Measurements from ENCODE around the gene ABCB8.

Gene ABCB8

GRCh38 chr7:151028131-151028947 lies at the start of gene ABCB8 (continued):
- TF ChIP-seq, protein P1, sequence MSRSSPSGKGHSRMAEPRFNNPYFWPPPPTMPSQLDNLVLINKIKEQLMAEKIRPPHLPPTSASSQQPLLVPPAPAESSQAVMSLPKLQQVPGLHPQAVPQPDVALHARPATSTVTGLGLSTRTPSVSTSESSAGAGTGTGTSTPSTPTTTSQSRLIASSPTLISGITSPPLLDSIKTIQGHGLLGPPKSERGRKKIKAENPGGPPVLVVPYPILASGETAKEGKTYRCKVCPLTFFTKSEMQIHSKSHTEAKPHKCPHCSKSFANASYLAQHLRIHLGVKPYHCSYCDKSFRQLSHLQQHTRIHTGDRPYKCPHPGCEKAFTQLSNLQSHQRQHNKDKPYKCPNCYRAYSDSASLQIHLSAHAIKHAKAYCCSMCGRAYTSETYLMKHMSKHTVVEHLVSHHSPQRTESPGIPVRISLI (tag by site-specific recombination; IDR thresholded peaks at IDR 0.05) = no peak
- TF ChIP-seq ZNF585B (tag by site-specific recombination; IDR thresholded peaks at IDR 0.05) = no peak
- TF ChIP-seq TCF7L2 (IDR thresholded peaks at IDR 0.05; ENCODE audit: borderline replicate concordance, low read depth, low read length) = no peak
- TF ChIP-seq, protein P2, sequence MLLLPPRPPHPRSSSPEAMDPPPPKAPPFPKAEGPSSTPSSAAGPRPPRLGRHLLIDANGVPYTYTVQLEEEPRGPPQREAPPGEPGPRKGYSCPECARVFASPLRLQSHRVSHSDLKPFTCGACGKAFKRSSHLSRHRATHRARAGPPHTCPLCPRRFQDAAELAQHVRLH (tag by site-specific recombination; IDR thresholded peaks at IDR 0.05) = no peak; the same call in 1 of the 2 replicates
- TF ChIP-seq ZNF292 (tag by site-specific recombination; IDR thresholded peaks at IDR 0.05; ENCODE audit: borderline replicate concordance, low read depth) = no peak
- TF ChIP-seq, protein P3, sequence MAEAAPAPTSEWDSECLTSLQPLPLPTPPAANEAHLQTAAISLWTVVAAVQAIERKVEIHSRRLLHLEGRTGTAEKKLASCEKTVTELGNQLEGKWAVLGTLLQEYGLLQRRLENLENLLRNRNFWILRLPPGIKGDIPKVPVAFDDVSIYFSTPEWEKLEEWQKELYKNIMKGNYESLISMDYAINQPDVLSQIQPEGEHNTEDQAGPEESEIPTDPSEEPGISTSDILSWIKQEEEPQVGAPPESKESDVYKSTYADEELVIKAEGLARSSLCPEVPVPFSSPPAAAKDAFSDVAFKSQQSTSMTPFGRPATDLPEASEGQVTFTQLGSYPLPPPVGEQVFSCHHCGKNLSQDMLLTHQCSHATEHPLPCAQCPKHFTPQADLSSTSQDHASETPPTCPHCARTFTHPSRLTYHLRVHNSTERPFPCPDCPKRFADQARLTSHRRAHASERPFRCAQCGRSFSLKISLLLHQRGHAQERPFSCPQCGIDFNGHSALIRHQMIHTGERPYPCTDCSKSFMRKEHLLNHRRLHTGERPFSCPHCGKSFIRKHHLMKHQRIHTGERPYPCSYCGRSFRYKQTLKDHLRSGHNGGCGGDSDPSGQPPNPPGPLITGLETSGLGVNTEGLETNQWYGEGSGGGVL (tag by site-specific recombination; IDR thresholded peaks at IDR 0.05) = no peak
- TF ChIP-seq ZFP41 (tag by site-specific recombination; IDR thresholded peaks at IDR 0.05; ENCODE audit: borderline replicate concordance) = no peak
- no peak for TF ChIP-seq ZNF777 (tag by site-specific recombination; IDR thresholded peaks at IDR 0.05; ENCODE audit: borderline replicate concordance)
- TF ChIP-seq, protein P4, sequence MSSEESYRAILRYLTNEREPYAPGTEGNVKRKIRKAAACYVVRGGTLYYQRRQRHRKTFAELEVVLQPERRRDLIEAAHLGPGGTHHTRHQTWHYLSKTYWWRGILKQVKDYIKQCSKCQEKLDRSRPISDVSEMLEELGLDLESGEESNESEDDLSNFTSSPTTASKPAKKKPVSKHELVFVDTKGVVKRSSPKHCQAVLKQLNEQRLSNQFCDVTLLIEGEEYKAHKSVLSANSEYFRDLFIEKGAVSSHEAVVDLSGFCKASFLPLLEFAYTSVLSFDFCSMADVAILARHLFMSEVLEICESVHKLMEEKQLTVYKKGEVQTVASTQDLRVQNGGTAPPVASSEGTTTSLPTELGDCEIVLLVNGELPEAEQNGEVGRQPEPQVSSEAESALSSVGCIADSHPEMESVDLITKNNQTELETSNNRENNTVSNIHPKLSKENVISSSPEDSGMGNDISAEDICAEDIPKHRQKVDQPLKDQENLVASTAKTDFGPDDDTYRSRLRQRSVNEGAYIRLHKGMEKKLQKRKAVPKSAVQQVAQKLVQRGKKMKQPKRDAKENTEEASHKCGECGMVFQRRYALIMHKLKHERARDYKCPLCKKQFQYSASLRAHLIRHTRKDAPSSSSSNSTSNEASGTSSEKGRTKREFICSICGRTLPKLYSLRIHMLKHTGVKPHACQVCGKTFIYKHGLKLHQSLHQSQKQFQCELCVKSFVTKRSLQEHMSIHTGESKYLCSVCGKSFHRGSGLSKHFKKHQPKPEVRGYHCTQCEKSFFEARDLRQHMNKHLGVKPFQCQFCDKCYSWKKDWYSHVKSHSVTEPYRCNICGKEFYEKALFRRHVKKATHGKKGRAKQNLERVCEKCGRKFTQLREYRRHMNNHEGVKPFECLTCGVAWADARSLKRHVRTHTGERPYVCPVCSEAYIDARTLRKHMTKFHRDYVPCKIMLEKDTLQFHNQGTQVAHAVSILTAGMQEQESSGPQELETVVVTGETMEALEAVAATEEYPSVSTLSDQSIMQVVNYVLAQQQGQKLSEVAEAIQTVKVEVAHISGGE (tag by site-specific recombination; conservative IDR thresholded peaks at IDR 0.05; ENCODE audit: low read depth) = peak; percentile 20
- TF ChIP-seq ZNF324 (tag by site-specific recombination; IDR thresholded peaks at IDR 0.05) = peak; percentile 81; the same call in 1 of the 2 replicates
- TF ChIP-seq ZNF2 (tag by site-specific recombination; IDR thresholded peaks at IDR 0.05) = 0 out of 2 replicates have a peak, but pooled peaks have one; percentile 33
- TF ChIP-seq ZFHX2 (tag by site-specific recombination; conservative IDR thresholded peaks at IDR 0.05) = 0 out of 2 replicates have a peak, but pooled peaks have one; percentile 16
- peak; percentile 83 for TF ChIP-seq KLF8 (tag by site-specific recombination; IDR thresholded peaks at IDR 0.05)
- no peak for TF ChIP-seq ZNF473 (tag by site-specific recombination; IDR thresholded peaks at IDR 0.05)
- TF ChIP-seq ZSCAN30 (tag by site-specific recombination; IDR thresholded peaks at IDR 0.05) = peak; percentile 85
- no peak for TF ChIP-seq ZNF404 (tag by site-specific recombination; IDR thresholded peaks at IDR 0.05)
- TF ChIP-seq ZEB2 (tag by site-specific recombination; IDR thresholded peaks at IDR 0.05) = peak; percentile 76
- no peak for TF ChIP-seq ZNF416 (tag by site-specific recombination; IDR thresholded peaks at IDR 0.05)
- TF ChIP-seq, protein P5, sequence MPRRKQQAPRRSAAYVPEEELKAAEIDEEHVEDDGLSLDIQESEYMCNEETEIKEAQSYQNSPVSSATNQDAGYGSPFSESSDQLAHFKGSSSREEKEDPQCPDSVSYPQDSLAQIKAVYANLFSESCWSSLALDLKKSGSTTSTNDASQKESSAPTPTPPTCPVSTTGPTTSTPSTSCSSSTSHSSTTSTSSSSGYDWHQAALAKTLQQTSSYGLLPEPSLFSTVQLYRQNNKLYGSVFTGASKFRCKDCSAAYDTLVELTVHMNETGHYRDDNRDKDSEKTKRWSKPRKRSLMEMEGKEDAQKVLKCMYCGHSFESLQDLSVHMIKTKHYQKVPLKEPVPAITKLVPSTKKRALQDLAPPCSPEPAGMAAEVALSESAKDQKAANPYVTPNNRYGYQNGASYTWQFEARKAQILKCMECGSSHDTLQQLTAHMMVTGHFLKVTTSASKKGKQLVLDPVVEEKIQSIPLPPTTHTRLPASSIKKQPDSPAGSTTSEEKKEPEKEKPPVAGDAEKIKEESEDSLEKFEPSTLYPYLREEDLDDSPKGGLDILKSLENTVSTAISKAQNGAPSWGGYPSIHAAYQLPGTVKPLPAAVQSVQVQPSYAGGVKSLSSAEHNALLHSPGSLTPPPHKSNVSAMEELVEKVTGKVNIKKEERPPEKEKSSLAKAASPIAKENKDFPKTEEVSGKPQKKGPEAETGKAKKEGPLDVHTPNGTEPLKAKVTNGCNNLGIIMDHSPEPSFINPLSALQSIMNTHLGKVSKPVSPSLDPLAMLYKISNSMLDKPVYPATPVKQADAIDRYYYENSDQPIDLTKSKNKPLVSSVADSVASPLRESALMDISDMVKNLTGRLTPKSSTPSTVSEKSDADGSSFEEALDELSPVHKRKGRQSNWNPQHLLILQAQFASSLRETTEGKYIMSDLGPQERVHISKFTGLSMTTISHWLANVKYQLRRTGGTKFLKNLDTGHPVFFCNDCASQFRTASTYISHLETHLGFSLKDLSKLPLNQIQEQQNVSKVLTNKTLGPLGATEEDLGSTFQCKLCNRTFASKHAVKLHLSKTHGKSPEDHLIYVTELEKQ (tag by site-specific recombination; IDR thresholded peaks at IDR 0.05; ENCODE audit: borderline replicate concordance) = peak; percentile 64; the same call in 1 of the 2 replicates
- peak; percentile 61; the same call in 1 of the 2 replicates for TF ChIP-seq ZNF692 (tag by site-specific recombination; IDR thresholded peaks at IDR 0.05)
- TF ChIP-seq AEBP2 (tag by site-specific recombination; IDR thresholded peaks at IDR 0.05; ENCODE audit: borderline replicate concordance) = no peak
- TF ChIP-seq ZNF654 (tag by site-specific recombination; IDR thresholded peaks at IDR 0.05; ENCODE audit: low read depth) = peak; percentile 44
- no peak for TF ChIP-seq MYNN (tag by site-specific recombination; IDR thresholded peaks at IDR 0.05; ENCODE audit: borderline replicate concordance)
- TF ChIP-seq ZNF221 (tag by site-specific recombination; IDR thresholded peaks at IDR 0.05; ENCODE audit: borderline replicate concordance) = no peak

Measured in HEK293 (cell line).